Measurements from ENCODE around the gene FILIP1L. TPM values are rescaled to one million over a fixed set of nuclear protein-coding genes. Genes with fewer than 3 reads are reported as not detected.

Gene FILIP1L
- total and polyA plus RNA-seq, 2 of the 13 experiments (the other 11 are each of a cell fraction or from before 2014, with no cell fraction given) = 8.1 to 187 TPM

DNA sequence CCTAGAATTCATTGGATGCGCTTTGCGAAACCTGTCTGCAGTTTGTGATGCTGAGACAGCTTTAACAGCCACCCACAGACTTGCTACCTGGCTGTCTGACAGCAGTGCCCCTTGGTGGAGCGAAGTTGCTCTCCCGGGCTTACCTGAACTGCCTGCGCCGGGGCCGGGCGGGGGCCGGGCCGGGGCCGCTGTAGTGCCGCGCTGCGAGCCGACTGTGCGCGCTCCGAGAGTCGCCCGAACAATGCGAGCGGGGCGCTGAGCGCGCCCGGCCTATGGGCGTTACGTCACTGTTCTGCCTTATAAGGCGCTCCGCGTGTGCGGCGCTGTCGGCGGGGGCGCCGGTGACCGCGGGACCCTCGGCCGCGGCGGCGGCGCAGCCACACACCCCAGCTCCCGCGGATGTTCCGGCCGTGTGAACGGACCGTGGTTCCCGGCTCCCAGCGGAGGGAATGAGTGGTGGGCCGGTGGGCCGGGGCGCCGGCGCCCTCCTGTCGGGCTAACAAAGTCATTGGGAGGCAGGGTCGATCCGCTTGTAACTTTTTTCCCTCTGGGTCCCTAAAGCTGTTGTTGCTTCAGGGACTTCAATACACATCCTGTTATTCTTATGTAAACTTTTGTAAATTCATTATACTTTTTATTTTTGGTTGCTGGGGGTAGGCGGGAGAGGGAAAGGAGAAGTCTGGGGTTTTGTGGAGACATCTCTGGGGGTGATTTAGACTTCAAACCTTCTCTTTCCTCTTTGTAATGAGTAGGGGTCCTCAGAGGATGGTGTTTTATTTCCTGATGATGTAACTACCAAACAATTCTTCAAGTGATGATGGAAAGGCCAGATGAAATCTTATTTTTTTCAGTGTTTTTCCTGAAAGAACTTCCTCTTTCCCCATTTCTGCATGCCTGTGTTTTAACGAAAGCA is 238.1 kb downstream of the FILIP1L start (continued):
- TF ChIP-seq ZNF142 (CRISPR knock-in tag; IDR thresholded peaks at IDR 0.05) (peak; percentile 86), EED (CRISPR knock-in tag; IDR thresholded peaks at IDR 0.05) (peak; percentile 83; the same call in 1 of the 2 replicates), ZNF160 (CRISPR knock-in tag; IDR thresholded peaks at IDR 0.05) (0 out of 2 replicates have a peak, but pooled peaks have one; percentile 27), NCOA1 (CRISPR knock-in tag; IDR thresholded peaks at IDR 0.05) (no peak), ZSCAN20 (CRISPR knock-in tag; IDR thresholded peaks at IDR 0.05; ENCODE audit: borderline replicate concordance) (peak; percentile 98), TMF1 (CRISPR knock-in tag; IDR thresholded peaks at IDR 0.05; ENCODE audit: low read depth) (no peak), AGO2 (optimal IDR thresholded peaks at IDR 0.05; ENCODE audit: low read depth, low read length) (peak; percentile 84), FOXO1 (CRISPR knock-in tag; IDR thresholded peaks at IDR 0.05) (peak; percentile 55; the same call in 1 of the 2 replicates), STAT6 (CRISPR knock-in tag; IDR thresholded peaks at IDR 0.05; ENCODE audit: borderline replicate concordance) (no peak), FOXC1 (CRISPR knock-in tag; IDR thresholded peaks at IDR 0.05; ENCODE audit: borderline replicate concordance) (peak; percentile 86)
- TF ChIP-seq, protein P1, sequence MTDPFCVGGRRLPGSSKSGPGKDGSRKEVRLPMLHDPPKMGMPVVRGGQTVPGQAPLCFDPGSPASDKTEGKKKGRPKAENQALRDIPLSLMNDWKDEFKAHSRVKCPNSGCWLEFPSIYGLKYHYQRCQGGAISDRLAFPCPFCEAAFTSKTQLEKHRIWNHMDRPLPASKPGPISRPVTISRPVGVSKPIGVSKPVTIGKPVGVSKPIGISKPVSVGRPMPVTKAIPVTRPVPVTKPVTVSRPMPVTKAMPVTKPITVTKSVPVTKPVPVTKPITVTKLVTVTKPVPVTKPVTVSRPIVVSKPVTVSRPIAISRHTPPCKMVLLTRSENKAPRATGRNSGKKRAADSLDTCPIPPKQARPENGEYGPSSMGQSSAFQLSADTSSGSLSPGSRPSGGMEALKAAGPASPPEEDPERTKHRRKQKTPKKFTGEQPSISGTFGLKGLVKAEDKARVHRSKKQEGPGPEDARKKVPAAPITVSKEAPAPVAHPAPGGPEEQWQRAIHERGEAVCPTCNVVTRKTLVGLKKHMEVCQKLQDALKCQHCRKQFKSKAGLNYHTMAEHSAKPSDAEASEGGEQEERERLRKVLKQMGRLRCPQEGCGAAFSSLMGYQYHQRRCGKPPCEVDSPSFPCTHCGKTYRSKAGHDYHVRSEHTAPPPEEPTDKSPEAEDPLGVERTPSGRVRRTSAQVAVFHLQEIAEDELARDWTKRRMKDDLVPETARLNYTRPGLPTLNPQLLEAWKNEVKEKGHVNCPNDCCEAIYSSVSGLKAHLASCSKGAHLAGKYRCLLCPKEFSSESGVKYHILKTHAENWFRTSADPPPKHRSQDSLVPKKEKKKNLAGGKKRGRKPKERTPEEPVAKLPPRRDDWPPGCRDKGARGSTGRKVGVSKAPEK (CRISPR knock-in tag; IDR thresholded peaks at IDR 0.05; ENCODE audit: borderline replicate concordance) = no peak
- TF ChIP-seq, protein P2, sequence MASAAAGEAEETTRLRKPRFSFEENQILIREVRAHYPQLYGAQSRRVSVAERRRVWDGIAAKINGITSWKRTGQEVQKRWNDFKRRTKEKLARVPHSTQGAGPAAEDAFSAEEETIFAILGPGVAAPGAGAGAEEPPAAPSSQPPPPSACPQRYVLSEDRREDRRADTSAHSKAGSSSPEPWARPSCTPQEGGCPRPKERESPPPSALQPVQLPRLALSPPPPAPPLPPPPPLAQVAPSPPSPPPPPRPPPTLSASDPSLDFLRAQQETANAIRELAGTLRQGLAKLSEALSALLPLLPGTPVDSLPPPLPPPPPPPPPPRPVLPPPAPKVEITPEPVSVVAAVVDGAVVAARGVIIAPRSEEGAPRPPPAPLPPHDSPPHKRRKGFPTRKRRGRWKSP (CRISPR knock-in tag; IDR thresholded peaks at IDR 0.05) = no peak; the same call in none of the 2 replicates

All from HepG2 (cell line).